Keratinocyte (primary cell): ENCODE results near the gene SMG7. TPM values are rescaled to one million over a fixed set of nuclear protein-coding genes. Genes with fewer than 3 reads are reported as not detected.

Experiments
- DNase-seq: peaks from one replicate; pipeline ENCODE4 v3.0.0-alpha.2; 2011; ENCODE audit warnings: low read depth, missing footprints, low spot score
- FAIRE-seq: peaks from 2 replicates; lab custom pipeline; 2011; peaks lifted over from hg19 to GRCh38; lab: Jason Lieb, UNC
- H2AFZ ChIP-seq: 2 replicates; pipeline ENCODE4 v1.6.0; 2012; ENCODE audit warnings: low read length, control low read depth, inconsistent platforms; ENCODE audit not compliant: control insufficient read depth
- H3K27ac ChIP-seq: 2 replicates; pipeline ENCODE4 v1.5.1; 2011; ENCODE audit warnings: low read length; ENCODE audit not compliant: control insufficient read depth, insufficient read depth
- H3K27me3 ChIP-seq: 3 replicates; pipeline ENCODE4 v1.6.0; 2011; ENCODE audit warnings: low read length; ENCODE audit not compliant: control insufficient read depth, insufficient read depth; ENCODE audit errors: extremely low read depth
- H3K36me3 ChIP-seq, 2 experiments: 2 replicates in 1 of 2; 3 replicates in 1 of 2; pipeline ENCODE4 v1.5.1; 2011; ENCODE audit warnings: low read length in 2 of 2, mild to moderate bottlenecking in 1 of 2; ENCODE audit not compliant: control insufficient read depth in 2 of 2, insufficient read depth in 2 of 2; ENCODE audit errors: extremely low read depth in 1 of 2
- H3K4me1 ChIP-seq: 3 replicates; pipeline ENCODE4 v1.5.1; 2011; ENCODE audit warnings: low read length; ENCODE audit not compliant: control insufficient read depth, insufficient read depth; ENCODE audit errors: extremely low read depth
- H3K4me2 ChIP-seq: 3 replicates; pipeline ENCODE4 v1.6.0; 2011; ENCODE audit warnings: low read depth, low read length; ENCODE audit not compliant: control insufficient read depth, insufficient read depth; ENCODE audit errors: extremely low read depth
- H3K4me3 ChIP-seq, 3 experiments: fragments of 200-600 bp in 1 of 3; sonication (generic) in 1 of 3; 2 replicates in 2 of 3; 3 replicates in 1 of 3; pipeline ENCODE4 v1.5.1; 2011 to 2016; ENCODE audit warnings: low read length in 3 of 3, mild to moderate bottlenecking in 3 of 3, control low read depth in 2 of 3, inconsistent platforms in 1 of 3, low read depth in 1 of 3, mixed read lengths in 1 of 3, mixed run types in 1 of 3, moderate library complexity in 1 of 3; ENCODE audit not compliant: control insufficient read depth in 2 of 3, insufficient read depth in 2 of 3; ENCODE audit errors: extremely low read depth in 1 of 3
- H3K79me2 ChIP-seq: 2 replicates; pipeline ENCODE4 v1.6.0; 2012; ENCODE audit warnings: low read length; ENCODE audit not compliant: control insufficient read depth, insufficient read depth
- H3K9ac ChIP-seq: 3 replicates; pipeline ENCODE4 v1.6.0; 2011; ENCODE audit warnings: low read length; ENCODE audit not compliant: control insufficient read depth, insufficient read depth; ENCODE audit errors: extremely low read depth
- H3K9me1 ChIP-seq: 3 replicates; pipeline ENCODE4 v1.6.0; 2011; ENCODE audit warnings: low read length; ENCODE audit not compliant: control insufficient read depth, insufficient read depth; ENCODE audit errors: extremely low read depth
- H3K9me3 ChIP-seq: 2 replicates; pipeline ENCODE4 v1.5.1; 2012; ENCODE audit warnings: low read depth, low read length; ENCODE audit not compliant: control insufficient read depth
- H4K20me1 ChIP-seq: 3 replicates; pipeline ENCODE4 v1.6.0; 2011; ENCODE audit warnings: low read length; ENCODE audit not compliant: control insufficient read depth, insufficient read depth; ENCODE audit errors: extremely low read depth
- CTCF ChIP-seq, 3 experiments: IDR thresholded peaks in 1 of 3; conservative IDR thresholded peaks in 1 of 3; optimal IDR thresholded peaks in 1 of 3; 2 replicates in 2 of 3; 3 replicates in 1 of 3; pipeline versions ENCODE3 to v1.5.1; 2011; ENCODE audit warnings: low read length in 3 of 3, mild to moderate bottlenecking in 3 of 3, moderate library complexity in 2 of 3, control low read depth in 1 of 3, inconsistent platforms in 1 of 3; ENCODE audit not compliant: insufficient read depth in 2 of 3; ENCODE audit errors: extremely low read depth in 1 of 3
- EZH2 ChIP-seq: IDR thresholded peaks from one replicate; pipeline ENCODE4 v1.6.1; 2012; ENCODE audit warnings: inconsistent platforms, mild to moderate bottlenecking, low read length, moderate library complexity
- dilution Hi-C: fragments of 300-500 bp; cut with MboI; formaldehyde crosslinking; loops from one replicate; pipeline ENCODE4 v1.7.0; 2020; ENCODE audit warnings: low sequenced_read_pairs; ENCODE audit not compliant: extremely low pct_ligation_motif_present
- polyA plus RNA-seq, 5 experiments: library from polyadenylated mRNA; depleted of rRNA in 3 of 5; stranded (reverse) in 3 of 5; stranded (forward) in 1 of 5; unstranded in 1 of 5; fragments of >200 nt; gene quantifications; 1 replicate in 1 of 5; 2 replicates in 3 of 5; 3 replicates in 1 of 5; pipeline versions ENCODE4 v1.2.1 to v1.2.3, GENCODE V29; 2011 to 2012; ENCODE audit warnings: missing spikeins in 2 of 5, low read depth in 1 of 5, low replicate concordance in 1 of 5

Gene SMG7
- polyA plus RNA-seq, 1 donor (not counting 4 experiments of a cell fraction or from before 2014, with no cell fraction given) = 38.2 TPM

- H4K20me1 ChIP-seq = no peaks in the 10 kb centered on the region
- no peak overlapping the region for H2AFZ ChIP-seq
- H3K27ac ChIP-seq = no peak overlapping the region
- no peaks in the 10 kb centered on the region for H3K9me3 ChIP-seq
- H3K36me3 ChIP-seq = peaks cover 0 to 2% of the 10 kb centered on the region in 2 experiments
- peaks cover 12% of the 10 kb centered on the region for H3K4me1 ChIP-seq
- H3K4me3 ChIP-seq = no peak overlapping the region
- no peaks in the 10 kb centered on the region for H3K9me1 ChIP-seq
- H3K4me2 ChIP-seq = no peak overlapping the region
- dilution Hi-C loops = no loop called here
- no peaks in the 10 kb centered on the region for H3K79me2 ChIP-seq
- H3K27me3 ChIP-seq = no peaks in the 10 kb centered on the region
- no peak overlapping the region for H3K9ac ChIP-seq
- FAIRE-seq = no peak
- TF ChIP-seq EZH2 (no peak), CTCF (optimal IDR thresholded peaks at IDR 0.05 in 1 of 3, IDR thresholded peaks at IDR 0.05 in 1 of 3, conservative IDR thresholded peaks at IDR 0.05 in 1 of 3; ENCODE audit: extremely low read depth in 1 of 3, insufficient read depth in 2 of 3, low read length in 3 of 3) (no peak)
- no peak for DNase-seq
Measured at GRCh38 chr1:183571678-183572268, 99.5 kb downstream of the SMG7 start.

GRCh38 chr1:183572721-183573120 is 100.4 kb downstream of the SMG7 start:
- TF ChIP-seq CTCF (optimal IDR thresholded peaks at IDR 0.05 in 1 of 3, IDR thresholded peaks at IDR 0.05 in 1 of 3, conservative IDR thresholded peaks at IDR 0.05 in 1 of 3; ENCODE audit: extremely low read depth in 1 of 3, insufficient read depth in 2 of 3, low read length in 3 of 3) (no peak), EZH2 (no peak)
- Histone ChIP-seq H4K20me1 (no peaks in the 10 kb centered on the region), H3K4me3 (no peak overlapping the region), H3K27ac (no peak overlapping the region), H3K9me1 (no peaks in the 10 kb centered on the region), H3K9ac (no peak overlapping the region), H2AFZ (no peak overlapping the region), H3K36me3 (peaks cover 0 to 4% of the 10 kb centered on the region in 2 experiments), H3K4me2 (no peak overlapping the region), H3K27me3 (no peaks in the 10 kb centered on the region), H3K9me3 (no peaks in the 10 kb centered on the region), H3K4me1 (peaks cover 8% of the 10 kb centered on the region), H3K79me2 (no peaks in the 10 kb centered on the region)
- no peak for DNase-seq
- no peak for FAIRE-seq
- dilution Hi-C loops = no loop called here
